H1 (cell line): ENCODE results near the gene ZNF254. TPM values are rescaled to one million over a fixed set of nuclear protein-coding genes. Genes with fewer than 3 reads are reported as not detected.

Experiments used
- BACH1 ChIP-seq: IDR thresholded peaks from 2 replicates; pipeline ENCODE4 v1.6.1; 2012; ENCODE audit warnings: low read length, improper control_type of control experiment
- EGR1 ChIP-seq: IDR thresholded peaks from 2 replicates; pipeline ENCODE4 v1.6.1; 2011; ENCODE audit warnings: low read depth, low read length, borderline replicate concordance
- EZH2 ChIP-seq: fragments of 200-600 bp; sonication (generic); IDR thresholded peaks from 2 replicates; pipeline ENCODE4 v1.7.1; 2012; ENCODE audit warnings: low read depth, mild to moderate bottlenecking, moderate library complexity, low read length, inconsistent platforms; ENCODE audit not compliant: severe bottlenecking
- GABPA ChIP-seq: IDR thresholded peaks from 2 replicates; pipeline ENCODE4 v1.6.1; 2011; ENCODE audit warnings: mild to moderate bottlenecking, low read length, moderate library complexity, borderline replicate concordance; ENCODE audit not compliant: insufficient read depth
- KDM5A ChIP-seq: fragments of 200-600 bp; IDR thresholded peaks from 2 replicates; pipeline ENCODE4 v1.7.1; 2012; ENCODE audit warnings: mild to moderate bottlenecking, low read length, inconsistent platforms, mixed read lengths
- RXRA ChIP-seq: IDR thresholded peaks from 2 replicates; pipeline ENCODE4 v1.6.1; 2011; ENCODE audit warnings: low read depth, mild to moderate bottlenecking, low read length, moderate library complexity; ENCODE audit not compliant: insufficient read depth
- SIN3A ChIP-seq, 2 experiments: IDR thresholded peaks in 1 of 2; conservative IDR thresholded peaks in 1 of 2; 2 replicates each; pipeline ENCODE4 v1.6.1; 2011 to 2012; ENCODE audit warnings: low read length in 2 of 2, improper control_type of control experiment in 1 of 2, low read depth in 1 of 2, mild to moderate bottlenecking in 1 of 2
- TAF1 ChIP-seq: IDR thresholded peaks from 2 replicates; pipeline ENCODE4 v1.6.1; 2011; ENCODE audit warnings: mild to moderate bottlenecking, low read depth, low read length
- TEAD4 ChIP-seq: IDR thresholded peaks from 2 replicates; pipeline ENCODE4 v1.6.1; 2012; ENCODE audit warnings: low read depth, low read length, inconsistent platforms, mixed read lengths
- polyA plus RNA-seq, 7 experiments: library from polyadenylated mRNA; depleted of rRNA in 3 of 7; stranded (reverse) in 5 of 7; unstranded in 2 of 7; fragments of >200 nt in 5 of 7; fragments of 200-250 nt in 2 of 7; gene quantifications; 1 replicate in 5 of 7; 2 replicates in 1 of 7; 4 replicates in 1 of 7; pipeline versions ENCODE4 v1.2.1 to v1.2.3, GENCODE V29; 2011 to 2013; ENCODE audit warnings: missing spikeins in 2 of 7, mixed read lengths in 2 of 7
- total RNA-seq: library from RNA; stranded (reverse); fragmentation: NEBNext Ultra II Directional; extraction: Animal tissue kit (Norgen Biotek cat#: 25700); gene quantifications from 2 replicates; pipeline ENCODE4 v1.2.1, GENCODE V29; 2021
- TF ChIP-seq, protein P1 (sequence below): IDR thresholded peaks from 2 replicates; pipeline ENCODE4 v1.6.1; 2011; ENCODE audit warnings: low read length, improper control_type of control experiment

The ZNF254 gene
- total and polyA plus RNA-seq, 2 of the 8 experiments (the other 6 are each of a cell fraction or from before 2014, with no cell fraction given): 4.4 to 22.0 TPM

DNA sequence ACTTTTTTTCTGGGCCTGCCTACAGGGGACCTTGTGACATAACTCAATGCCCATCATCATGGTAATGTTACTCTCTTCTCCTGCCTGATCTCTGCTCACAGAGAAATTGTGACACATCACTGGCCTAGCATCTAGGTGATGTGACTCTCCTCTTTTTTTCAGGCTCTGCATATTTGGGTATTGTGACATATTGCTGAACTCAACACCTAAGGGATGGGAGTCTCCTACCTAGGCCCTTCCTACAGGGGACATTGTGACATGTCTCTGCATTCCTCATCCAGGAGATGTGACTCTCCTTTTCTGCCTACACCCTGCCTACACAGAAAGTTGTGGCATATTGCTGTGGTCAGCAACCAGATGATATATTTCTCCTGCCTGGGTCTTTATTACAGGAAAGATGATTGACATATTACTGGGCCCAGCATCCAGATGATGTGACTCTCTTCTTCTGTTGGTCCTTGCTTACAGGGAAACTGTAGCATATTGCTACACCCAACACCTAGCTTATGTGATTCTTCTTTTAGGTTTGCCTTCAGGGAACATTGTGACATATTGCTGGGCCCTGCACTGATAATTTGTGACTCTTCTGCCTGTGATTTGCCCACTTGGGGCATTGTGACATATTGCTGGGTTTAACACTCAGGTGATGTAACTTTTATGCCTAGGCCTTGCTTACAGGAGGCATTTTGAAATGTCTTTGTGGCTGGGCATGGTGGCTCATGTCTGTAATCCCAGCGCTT lies 21.0 kb upstream of the ZNF254 start (continued):
- no peak for TF ChIP-seq EZH2
- no peak for TF ChIP-seq KDM5A
- no peak for TF ChIP-seq TEAD4
- TF ChIP-seq SIN3A (conservative IDR thresholded peaks at IDR 0.05 in 1 of 2, IDR thresholded peaks at IDR 0.05 in 1 of 2; ENCODE audit: low read depth in 1 of 2, low read length in 2 of 2): no peak
- no peak for TF ChIP-seq EGR1
- TF ChIP-seq GABPA: no peak
- TF ChIP-seq, protein P1, sequence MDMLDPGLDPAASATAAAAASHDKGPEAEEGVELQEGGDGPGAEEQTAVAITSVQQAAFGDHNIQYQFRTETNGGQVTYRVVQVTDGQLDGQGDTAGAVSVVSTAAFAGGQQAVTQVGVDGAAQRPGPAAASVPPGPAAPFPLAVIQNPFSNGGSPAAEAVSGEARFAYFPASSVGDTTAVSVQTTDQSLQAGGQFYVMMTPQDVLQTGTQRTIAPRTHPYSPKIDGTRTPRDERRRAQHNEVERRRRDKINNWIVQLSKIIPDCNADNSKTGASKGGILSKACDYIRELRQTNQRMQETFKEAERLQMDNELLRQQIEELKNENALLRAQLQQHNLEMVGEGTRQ: no peak
- TF ChIP-seq RXRA: no peak
- no peak for TF ChIP-seq BACH1
- TF ChIP-seq TAF1: no peak
- TF ChIP-seq, all 59 proteins: peak for 0
